ENCODE results near the gene PAN3.

The PAN3 gene

DNA sequence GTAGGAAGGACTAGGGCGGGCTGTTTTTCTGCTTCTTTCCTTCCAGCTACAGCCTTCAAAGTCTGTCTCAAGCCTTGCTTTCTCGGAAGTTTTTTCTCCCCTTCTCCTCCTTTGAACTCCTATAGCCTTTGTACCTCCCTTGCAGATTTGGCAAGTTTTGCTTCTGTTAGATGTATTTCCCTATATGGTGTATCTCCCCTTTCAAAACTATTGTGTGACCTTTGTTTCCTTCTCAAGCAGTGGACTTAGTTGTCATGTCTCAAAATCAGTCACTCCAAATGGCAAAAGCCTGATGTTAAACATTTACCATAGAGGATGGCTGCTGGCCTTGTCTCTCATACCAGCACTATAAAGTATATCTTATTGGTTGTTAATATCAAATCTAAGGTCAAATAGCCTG is 203.9 kb downstream of the PAN3 start:
- DNase-seq = no peak

DNA sequence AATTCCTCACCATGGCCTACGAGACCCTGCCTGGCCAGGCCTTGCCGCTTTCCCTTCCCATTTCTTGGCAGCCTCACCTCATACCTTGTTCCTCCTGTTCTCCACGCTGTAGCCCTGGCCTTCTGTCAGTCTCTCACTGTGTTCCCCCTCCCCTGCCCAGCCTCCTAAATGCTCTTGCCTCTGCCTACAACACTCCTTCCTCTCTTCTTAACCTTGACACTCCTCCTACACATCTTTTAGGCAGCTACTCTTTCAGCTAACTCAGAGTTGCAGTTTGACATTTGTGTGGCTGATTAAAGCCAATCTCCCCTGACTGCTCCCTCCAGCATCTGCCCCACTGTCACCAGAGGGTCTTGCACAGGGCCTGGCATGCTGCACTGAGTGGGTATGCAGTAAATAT is 205.8 kb downstream of the PAN3 start:
- DNase-seq = no peak
